Non-pigmented ciliary epithelial cell (primary cell): ENCODE measurements around the gene MAS1L.

Experiments used
- DNase-seq: peaks from one replicate; pipeline ENCODE4 v3.0.0-alpha.2; 2010; ENCODE audit warnings: low read depth

MAS1L gene

DNA sequence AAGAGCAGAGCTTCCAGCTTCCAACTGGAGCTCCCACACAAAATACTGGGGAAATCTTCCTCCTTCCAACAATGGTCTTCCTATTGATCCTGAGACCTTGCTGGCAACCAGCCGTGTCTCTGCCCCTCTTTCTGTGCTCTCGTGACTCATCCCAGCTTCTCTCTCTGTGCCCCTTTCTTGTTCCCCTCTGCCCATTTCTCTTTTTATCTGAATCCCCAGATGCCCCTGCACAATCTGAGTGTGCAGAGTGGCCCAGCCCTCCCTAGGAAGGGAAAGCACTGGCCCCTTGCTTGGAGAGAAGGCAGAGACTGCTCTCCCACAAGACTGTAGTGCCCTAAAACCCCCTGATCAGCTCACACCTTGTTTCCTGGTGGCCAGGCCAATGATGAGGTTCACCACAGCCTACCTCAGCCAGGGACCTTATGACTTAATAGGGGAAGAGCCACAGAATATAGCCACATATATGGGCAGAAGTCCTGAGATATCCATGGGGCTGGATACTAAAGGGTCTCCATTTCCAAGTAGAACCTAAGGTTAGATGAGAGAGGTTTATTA lies 23.1 kb upstream of the MAS1L start:
- no peak for DNase-seq

DNA sequence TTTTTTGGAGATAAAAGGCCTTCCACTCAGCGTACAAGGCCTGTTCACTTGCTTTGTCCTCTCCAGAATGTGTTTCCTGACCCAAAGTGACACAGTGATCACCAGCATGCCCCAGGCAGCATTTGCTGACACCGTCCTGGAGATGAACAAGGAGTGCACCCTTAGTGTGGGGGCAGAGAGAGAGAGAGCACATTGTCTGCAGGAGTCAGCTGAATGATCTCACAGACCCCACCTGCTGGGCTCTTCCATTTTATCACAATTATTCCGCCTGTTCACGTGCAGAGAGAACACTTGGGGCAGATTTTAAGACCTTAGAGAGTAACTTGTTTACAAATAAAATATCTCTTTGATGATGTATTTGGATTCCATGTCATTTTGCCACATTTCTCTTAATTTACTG lies 22.4 kb upstream of the MAS1L start:
- no peak for DNase-seq

DNA sequence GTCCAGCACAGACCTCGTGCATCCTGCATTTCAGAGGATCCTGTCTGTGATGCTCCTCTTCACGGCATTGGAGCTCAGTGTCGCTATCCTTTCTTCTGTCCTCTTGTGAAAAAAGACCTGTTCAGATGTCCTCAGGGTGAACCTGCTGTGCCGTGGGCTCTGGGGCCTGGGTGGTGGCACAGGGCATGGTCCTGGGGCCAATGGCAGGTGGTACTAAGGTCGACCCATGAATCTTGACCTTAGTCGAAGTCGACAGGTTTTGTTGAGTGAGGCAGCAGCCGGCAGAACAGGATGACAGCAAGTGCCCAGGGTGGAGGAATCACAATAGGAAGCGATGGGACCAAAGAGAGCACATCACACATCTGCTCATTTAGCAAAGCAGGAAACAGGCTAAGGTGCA lies 22.0 kb upstream of the MAS1L start:
- no peak for DNase-seq

DNA sequence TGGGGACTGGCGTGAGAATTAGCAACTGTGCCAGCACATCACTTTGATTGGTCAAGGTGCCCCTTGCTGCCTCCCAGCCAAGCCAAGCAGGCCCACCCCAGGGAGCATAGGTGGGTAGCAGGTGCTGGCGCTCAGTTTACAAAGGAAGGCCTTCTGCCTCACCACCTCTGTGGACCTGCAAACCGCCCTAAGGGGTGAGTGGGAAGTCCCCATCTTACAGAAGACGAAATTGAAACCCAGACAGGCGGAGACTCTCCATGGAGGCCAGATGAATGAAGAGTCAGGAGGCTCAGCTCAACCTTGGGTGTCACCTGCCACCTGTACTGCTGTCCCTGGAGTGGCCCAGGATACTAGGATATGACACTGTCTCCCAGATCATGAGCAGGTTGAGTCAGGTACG lies 21.5 kb upstream of the MAS1L start:
- DNase-seq = no peak

DNA sequence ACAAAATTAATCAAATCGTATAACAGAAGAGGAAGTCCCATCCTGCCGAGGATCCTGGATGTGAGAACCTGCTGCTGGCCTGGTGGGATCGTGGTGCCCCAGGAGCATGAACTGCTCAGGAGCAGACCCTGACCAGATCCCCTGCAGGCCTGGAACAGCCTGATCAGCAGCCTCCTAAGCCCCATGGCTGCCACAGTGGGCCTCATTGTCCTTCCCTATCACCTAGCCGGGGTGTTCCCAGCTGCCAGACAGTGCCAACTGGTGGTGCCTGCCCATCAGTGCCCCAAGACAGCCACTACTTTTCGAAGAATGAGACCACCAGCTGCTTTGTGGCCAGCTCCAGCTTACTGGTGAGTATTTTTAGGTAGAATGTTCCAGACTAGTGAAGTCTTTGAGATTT lies 19.6 kb upstream of the MAS1L start:
- DNase-seq = no peak

DNA sequence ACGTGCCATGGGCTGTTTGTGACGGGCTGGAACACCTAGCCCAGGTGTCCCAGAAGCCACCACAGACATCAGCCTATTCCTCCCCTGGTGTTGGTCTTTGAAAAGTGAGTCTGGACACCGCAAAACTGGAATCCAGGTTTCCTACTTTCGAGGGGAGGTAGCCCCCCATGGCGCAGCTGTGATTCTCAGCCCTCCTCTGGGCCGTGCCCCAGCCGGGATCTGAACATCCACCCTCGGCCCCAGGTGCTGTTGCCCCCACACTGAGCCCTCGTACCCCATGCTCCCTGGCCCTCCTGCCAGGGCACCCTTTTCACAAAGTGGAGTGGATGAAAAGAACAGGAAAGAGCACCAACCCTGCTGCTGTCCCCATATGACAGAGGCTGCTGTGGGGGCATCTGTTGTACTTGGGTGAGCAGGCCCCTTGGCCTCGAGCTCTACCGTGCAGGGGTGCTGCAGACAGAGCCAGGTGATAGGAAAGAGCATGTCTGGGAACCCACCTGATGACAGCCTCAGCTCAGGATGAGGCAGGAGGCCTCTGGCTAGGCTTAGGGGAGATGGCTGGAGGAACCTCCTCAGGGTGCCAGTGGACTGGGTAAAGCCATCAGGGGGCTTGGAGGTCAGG lies 18.8 kb upstream of the MAS1L start:
- DNase-seq = no peak

DNA sequence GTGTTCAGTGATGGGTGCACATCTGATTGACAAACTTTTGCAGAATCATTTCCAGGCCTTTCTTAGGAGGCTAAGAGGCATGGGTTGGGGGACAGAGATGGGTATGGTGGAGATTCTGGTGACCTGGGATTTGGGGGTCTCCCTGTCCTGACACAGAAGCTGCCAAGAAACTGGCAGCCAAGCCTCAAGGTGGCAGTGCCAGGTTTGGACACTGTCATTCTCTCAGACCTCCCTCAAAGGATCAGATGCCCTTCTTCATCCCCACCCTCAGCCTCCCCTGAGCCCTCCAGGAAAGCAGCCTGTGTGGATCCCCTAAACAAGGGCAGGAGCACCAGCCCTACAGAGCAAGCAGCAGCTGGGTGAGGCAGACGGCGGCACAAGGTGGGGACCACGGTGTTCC lies 18.1 kb upstream of the MAS1L start:
- no peak for DNase-seq

DNA sequence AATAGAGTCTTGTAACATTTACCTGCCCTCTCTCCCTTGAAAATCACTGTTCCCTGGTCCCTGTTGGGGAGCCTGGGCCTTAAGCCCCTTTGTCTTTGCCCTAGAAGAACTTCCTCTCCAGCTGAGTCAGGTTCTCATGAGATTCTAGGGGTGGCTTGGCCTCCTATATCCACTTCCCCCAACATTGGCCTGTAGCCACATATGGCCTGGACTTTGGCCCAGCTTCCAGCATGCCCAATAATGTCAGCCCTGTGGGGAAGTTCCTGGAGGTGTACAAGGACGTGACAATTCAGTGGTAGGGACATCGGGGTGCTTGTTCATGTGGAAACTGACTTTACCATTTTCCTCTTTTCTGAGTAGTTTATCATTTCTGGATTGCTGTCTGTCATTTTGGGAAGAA lies 17.2 kb upstream of the MAS1L start:
- DNase-seq = no peak

DNA sequence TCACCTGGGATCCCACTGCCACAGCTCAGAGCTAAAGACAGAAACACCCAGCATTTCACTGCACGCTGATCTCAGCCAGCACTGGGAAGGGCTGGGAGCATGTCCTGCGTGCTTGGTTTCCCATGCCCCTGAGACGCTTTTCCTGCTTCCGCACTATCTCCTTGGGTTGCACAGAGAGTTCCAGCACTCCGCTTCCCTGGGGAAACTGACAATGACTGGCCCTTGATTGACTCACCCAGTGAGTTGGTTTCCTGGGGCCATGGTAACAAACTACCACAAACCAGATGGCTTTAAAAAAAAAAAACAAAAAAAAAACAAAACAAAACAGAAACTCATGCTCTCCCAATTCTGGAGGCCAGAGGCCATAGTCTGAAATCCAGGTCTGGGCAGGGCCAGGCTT lies 14.8 kb upstream of the MAS1L start:
- DNase-seq = no peak

DNA sequence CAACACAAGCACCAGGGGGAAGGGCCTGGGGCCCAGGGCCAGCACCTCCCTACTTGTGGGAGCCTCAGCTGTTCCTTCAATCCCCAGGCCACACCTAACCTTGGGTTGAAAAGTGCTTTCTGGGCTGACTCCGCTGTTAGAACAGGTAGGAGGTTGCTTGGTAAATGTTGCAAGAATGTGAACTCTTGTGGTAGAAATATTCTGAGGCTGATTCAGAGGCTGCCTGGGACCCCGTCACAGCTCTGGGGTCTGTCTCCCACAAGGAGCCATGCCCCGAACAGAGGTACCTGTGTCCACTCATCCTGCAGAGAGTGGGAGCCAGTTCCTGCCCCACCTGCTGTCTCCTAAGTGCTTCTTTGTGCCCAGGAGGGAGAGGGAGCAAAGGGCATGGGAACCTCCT lies 14.4 kb upstream of the MAS1L start:
- DNase-seq = no peak

DNA sequence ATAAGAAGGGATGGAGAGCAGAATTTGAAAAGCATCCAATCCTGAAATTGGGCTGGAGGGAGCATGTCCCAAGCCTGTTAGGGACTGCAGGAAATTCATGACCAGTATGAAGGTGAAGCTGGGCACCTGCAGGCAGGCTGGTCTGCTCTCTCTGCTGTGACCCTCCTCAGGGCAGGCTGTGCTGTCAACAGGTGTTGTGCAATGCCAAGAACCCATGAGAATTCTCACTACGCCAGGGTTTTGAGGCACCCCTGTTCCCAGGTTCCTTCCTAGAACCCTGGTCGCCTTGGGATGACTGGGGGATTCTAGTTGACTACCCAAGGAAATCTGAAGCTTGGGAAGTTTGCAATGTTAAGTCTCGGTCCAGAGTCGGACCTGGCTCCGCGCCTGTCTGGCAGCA lies 13.3 kb upstream of the MAS1L start:
- no peak for DNase-seq

DNA sequence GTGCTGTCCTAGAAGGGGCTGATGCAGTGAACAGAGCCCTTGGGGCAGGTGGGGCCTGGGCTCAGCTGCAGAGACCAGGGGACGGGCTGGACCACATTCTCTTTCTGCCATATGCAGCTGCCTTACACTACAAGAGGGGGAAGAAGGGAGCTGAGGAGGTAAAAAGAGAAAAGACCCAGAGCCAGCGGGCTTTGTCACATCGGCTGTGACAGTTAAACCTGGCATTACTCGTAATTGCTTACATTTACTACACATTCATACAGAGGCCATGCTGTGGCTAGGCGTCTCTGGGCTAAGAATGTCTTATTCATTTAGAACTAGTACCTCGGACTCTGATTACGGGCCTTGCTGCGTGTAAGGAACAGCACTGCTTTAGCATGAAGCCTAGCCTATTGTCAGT lies 12.8 kb upstream of the MAS1L start:
- no peak for DNase-seq

DNA sequence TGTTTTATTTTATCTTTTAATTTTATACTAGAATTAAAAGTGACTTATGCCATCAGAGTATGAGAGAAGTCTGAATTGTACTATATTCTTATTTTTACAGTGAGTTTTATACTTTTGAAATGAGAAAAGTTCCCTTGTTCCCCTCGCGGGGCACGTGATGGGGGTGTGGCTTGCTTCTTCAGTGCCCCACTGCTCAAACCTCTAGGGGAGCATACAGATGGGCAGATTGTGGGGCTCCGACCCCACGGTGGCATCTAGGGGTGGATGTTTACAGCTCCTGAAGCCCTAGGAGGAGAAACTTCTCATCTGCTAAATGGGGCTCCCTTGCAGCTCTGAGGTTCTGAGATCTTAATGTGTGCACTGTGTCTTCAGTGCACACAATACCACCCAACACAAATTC lies 11.9 kb upstream of the MAS1L start:
- no peak for DNase-seq

DNA sequence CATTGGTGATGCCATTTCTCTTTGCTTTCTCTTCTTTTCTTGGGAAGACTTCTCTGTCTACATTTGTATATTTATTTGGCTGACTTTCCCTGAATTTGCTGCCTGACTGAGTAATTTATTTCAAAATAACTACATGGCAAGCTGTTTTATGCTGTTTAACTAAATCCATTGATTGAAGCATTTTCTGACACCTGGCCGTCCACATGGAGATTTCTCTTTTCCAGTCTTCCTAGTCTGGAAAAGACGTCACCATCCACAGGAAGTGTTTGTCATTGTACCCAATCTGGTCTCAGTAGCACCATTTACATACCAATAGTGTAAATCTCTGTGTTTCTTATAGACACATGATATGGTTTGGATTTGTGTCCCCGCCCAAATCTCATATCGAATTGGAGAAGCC lies 9.2 kb upstream of the MAS1L start:
- DNase-seq = no peak

DNA sequence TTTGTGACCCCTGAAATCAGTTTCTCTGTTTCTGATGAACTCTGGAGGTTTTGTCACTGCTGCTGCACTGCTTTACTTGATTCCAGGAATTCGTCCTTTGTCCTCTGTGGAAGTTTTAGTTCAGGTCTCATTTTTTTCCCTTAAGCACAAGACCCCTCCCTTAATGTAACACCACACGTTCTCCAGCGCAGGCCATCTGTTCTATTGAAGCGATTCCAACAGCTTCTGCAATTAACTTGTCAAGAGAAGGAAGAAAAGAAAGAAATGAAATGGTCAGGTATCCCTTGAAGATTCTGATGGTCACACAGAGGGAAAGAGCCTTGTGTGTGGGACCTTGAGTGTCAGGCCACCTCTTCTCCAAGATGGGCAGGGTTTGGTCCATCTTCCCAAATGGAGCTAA lies 7.8 kb upstream of the MAS1L start:
- no peak for DNase-seq

DNA sequence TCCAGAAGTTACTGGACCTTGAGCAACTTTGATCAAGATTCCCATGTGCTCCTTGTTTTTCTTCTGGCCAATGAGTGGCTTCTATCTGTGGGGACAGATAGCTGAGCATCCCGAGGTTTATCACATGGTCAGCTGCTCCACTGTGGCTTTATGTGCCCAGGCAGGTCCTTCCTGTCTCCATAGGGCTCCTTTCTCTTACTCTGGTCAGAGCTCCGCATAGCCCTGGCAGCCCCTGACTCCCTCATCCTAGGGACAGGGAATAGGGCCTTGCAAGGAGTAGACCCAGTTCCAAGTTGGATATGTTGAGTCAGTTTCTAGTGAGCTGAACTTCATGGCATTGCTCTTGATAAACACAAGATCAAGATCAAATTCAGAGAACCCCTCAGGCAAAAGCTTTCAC lies 6.4 kb upstream of the MAS1L start:
- no peak for DNase-seq

DNA sequence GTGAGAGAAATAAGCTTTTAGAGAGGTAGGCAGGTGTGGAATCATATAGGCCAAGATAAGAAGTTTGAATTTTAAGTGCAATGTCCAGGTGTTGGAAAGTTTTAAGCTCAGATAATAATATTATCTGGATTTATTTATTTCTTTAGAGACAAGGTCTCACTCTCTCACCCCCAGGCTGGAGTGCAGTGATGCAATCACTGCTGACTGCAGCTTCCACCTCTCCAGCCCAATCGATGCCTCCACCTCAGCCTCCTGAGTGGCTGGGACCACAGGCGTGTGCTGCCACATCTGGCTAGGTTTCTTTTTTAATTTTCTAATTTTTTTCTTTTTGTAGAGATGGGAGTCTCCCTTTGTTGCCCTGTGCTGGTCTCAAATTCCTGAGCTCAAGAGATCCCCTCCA lies 5.5 kb upstream of the MAS1L start:
- DNase-seq = no peak

DNA sequence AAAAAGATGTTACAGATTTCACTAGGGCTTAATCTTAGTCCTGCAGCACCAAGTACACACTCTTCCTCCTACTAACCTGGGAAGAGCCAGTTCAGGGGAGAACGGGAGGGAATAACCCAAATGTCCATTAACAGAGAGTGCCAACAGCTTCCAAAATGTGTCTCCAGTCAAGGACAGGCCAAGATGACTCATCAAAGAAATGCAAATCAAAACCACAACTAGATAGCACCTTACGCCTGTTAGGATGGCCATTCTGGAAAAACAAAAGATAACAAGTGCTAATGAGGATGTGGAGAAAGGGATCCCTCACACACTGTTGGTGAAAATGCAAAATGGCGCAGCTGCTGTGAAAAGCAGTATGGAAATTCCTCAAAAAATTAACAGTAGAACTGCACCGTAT lies 3.8 kb upstream of the MAS1L start:
- DNase-seq = no peak

DNA sequence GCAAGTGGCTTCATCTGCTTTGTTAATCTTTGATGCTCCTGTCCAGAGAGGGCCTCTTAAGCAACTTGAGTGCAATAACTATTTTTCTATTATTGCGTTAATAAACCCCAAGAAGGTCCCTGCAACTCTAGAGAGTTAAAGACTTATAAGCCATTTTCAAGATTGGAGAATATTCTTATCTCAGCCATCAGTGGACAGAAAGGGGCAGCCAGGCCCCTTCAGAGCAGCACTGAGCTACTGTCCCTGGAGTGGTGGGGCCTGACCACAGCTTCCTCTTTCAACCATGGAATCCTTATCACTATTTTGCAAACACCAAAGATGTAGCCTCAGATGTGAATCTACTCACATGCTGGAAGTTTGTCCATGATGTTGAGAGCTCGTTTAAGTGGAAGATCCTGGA lies 2.8 kb upstream of the MAS1L start:
- DNase-seq = no peak

DNA sequence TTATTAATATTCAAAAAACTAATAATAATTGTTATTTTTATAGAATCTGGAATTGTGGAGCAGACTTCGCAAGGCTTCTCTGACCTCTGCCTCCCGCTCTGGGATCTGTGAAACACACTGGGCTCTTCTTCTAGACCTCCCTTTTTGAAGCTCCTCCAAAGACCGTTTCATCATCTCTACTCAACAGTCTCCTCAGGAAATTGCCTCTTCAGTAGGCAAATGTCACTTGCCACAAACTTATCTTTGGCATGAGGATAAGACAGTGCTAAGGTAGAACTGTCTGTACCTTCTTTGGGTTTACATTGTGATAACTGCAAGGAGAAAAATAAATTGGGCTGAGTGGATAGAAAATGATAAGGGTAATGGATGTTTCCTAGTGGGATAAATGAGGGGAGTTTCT lies 2.3 kb upstream of the MAS1L start:
- no peak for DNase-seq

DNA sequence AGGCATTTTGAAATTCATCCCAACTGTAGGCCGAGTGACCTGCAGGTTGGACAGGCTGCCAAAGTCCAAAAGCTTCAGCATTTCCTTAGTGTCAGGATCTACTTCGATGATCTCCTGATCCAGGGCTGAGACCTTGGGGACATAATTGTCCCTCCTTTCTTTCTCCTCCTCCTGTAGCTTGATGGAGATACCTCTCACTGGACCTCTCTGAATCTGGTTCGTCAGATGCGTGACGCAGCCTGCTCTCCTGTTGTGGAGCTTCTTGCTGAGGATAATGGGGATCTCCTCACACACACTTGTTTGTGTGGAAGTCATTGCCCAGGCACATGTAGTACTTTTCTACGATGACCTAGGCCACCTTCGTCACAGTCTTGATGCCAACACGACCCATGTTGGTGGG lies 1.5 kb upstream of the MAS1L start:
- no peak for DNase-seq

DNA sequence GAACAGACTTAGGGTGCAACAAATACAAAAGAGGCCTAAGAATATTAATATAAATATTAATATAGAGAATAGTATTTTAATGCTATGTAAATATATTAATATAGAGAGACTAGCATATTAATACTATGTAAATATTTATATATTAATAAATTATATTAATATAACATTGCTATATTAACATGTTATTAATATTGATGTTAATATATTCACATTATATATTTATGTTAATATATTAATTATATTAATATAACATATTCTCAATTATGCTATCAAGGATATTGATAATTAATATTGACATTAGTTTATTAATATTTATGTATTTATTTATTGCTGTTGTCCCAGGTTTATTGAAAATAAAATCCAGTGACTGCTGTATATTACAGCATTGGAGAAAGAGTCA lies 1.1 kb upstream of the MAS1L start:
- DNase-seq = no peak

DNA sequence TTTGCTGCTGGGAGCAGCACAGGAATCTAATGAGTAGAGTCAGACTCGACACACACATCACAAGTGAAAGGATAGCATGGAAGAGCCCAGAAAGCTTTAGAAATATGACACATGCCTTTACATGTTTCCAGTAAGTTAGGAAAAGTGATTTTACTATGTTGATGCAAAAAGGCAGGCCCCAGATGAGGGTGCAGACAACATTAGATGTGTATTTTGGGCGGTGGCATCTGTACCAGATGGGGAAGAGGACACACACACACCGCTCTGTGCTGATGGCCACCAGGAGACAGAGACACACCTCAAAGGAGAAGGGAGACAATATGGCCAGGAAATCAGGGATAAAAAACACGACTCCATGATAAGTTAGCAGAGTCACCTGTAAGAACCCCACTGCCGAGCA lies 625 bp downstream of the MAS1L start:
- no peak for DNase-seq

DNA sequence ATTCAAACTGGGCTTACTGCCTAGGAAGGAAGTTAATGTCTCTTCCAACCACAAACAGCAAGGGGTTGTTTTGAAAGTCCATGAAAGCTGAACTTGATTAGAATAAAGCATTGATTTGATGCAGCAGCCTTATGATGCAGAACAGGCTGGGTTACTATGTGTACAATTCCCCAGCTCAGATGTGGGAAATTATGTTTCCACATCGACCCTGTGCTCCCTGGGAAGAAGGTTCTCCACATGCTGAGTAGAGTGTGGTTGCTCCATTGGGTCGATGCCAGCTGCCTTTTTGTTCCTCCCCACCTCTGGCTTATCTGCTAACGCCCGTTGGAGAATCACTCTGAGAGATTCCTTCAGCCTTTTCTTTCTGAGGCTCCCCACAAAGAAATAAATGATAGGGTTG lies 1.2 kb downstream of the MAS1L start:
- no peak for DNase-seq

DNA sequence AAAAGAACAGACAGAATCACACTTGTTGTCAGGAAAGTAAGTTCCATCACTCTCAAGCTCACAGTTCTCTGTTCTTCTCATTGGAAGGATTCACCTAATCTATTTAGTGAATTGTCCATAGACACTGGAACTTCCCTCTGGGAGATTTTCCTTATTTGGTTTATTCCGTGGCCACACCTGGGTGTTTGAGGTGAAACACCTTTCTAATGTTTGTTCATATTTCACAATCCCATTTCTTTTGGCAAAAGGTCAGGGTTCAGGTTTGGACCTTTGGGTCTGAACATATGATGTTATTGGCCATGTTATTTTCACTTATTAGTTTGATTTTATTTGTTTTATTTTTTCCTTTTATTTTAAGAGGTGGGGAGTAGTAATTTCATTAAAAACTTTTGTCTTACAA lies 4.0 kb downstream of the MAS1L start:
- no peak for DNase-seq
